CD4-positive, alpha-beta T cell treated with Interferon gamma for 1 hour (primary cell): ENCODE measurements around the gene UBE4B.
"Not testable (repeated sequence)": the region's sequence is repeated elsewhere in the genome, so short reads cannot be mapped to it uniquely, and the experiment has no call there.

Experiments
- DNase-seq: peaks from one replicate; pipeline ENCODE4 v3.0.0-alpha.2; 2020

The UBE4B gene

GRCh38 chr1:10213186-10213705, 180.5 kb downstream of the UBE4B start:
- no peak for DNase-seq

DNA sequence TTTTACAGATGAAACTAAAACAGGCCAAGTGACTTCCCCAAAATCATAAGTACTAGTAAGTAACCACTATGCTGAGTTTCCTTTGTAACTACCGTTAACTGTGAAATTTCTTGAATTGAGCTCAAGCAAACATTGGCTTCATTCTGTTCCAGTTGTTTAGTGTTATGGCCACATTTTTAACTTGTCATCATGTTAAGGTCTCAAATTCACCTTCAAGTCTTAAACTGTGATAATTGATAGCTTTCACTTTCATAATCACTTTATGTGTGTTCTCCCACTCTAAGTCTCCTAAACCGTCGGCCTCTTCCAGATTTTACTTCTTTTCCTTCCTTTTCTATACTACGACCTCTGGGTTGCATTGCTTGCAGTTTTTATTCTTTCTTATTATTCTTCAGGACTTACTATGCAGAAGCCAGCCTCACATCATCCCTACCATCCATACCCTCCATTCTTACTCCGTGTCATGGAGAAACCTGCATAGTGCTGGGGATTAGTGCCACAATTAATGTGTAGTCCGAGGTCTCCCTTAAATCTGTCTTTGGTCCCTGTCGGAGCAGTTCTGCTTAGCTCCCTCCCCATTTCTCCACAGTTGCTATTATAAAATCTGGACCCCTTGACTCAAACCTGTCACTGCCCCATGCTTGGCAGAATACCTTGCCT, 183.5 kb downstream of the UBE4B start:
- no peak for DNase-seq

DNA sequence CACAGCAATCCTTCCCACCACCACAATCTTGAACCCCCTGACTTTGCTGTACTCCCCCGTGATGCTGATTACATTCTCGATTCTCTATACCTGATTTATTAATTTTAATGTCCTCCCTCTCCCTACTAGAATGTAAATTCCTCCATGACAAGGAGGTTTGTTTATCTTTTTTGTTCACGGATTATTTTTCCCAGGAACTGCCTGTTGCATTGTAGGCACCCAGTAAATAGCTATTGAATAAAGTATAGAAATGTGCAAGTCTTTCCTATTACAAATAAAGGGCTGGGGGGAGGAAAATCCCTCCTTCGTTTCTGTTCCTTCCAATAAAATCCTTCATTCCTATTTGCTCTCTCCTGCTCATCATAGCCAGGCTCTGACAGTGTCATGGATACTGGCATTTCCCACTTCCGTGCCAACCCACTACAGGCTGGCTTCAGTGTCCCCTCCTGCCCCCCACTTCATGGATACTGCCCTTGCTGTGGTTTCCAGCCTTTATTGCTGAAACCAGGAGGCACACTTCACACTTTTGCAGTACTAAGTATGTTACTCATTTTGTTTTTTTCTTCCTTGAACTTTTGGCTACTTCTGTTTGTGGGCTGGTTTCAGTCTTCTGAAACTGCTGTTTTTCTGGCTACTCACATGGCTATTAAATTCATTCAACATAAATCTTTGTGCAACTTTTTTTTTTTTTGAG, 185.1 kb downstream of the UBE4B start:
- DNase-seq = no peak

DNA sequence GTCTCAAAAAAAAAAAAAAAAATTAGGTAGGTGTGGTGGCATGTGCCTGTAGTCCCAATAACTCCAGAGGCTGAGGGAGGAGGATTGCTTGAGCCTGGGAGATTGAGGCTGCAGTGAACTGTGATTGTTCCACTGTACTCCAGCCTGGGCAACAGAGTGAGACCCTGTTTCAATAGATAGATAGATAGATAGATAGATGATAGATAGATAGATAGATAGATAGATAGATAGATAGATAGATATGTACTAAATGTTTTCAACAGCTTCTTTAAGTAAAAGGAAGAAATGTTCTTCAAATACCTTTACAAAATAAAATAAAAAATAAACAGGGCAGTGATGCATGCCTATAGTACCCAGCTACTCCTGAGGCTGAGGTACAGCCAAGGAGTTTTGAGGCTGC, 187.4 kb downstream of the UBE4B start:
- no peak for DNase-seq

DNA sequence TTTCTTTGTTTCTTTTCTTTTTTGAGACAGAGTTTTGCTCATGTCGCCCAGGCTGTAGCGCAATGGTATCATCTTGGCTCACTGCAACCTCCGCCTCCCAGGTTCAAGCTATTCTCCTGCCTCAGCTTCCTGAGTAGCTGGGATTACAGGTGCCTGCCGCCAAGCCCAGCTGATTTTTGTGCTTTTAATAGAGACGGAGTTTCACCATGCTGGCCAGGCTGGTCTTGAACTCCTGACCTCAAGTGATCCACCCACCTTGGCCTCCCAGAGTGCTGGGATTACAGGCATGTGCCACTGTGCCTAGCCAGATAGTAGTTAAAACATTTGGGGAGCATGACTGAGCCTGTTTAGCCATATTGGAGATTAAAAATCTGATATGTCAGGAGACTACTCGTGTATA, 187.9 kb downstream of the UBE4B start:
- not testable (repeated sequence) for DNase-seq

DNA sequence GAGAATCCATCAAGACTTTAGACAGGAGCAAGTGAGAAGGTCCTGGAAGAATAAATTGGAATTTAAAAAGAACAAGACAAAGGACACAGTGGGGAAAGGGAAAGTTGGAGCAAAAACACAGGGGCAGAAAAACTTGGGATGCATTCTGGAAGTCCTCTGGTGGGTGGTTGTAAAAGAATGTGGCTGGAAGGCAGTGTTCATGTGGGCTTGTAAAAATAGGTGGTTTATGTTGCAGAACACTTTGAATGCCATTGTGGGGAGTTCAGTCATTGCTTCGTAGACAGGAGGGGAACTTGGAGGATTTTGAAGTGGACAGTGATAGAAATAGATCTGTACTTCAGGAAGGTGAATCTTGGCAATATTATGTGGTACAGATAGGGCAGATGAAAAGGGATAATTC, 192.8 kb downstream of the UBE4B start:
- DNase-seq = no peak

GRCh38 chr1:10228528-10228927, 195.8 kb downstream of the UBE4B start:
- DNase-seq = no peak

DNA sequence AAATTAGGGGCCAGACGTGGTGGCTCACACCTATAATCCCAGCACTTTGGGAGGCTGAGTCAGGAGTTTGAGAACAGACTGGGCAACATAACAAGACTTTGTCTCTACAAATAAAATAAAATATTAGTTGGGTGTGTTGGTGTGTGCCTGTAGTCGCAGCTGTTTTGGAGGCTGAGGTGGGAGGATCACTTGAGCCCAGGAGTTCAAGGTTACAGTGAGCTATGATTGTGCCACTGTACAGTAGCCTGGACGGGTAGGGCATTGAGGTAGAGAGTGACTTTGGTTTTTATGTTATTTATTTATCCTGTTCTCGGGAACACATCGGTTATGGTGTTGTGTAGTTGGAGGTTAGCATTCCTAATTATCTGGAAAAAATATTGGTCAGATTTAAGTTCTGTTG, 197.1 kb downstream of the UBE4B start:
- no peak for DNase-seq
